IPS-11a (cell line): ENCODE data around the gene ABHD16A.
A peak's percentile ranks its signal among the peaks of the same experiment; 100 is the strongest.

Experiments
- H3K4me3 ChIP-seq: one replicate; pipeline ENCODE4 v1.5.1; 2013; ENCODE audit warnings: low read depth, low read length, control low read depth

The ABHD16A gene

GRCh38 chr6:31732029-31732428, 28.9 kb upstream of the ABHD16A start:
- H3K4me3 ChIP-seq, result no peak overlapping the region

GRCh38 chr6:31730631-31731086, 27.5 kb upstream of the ABHD16A start:
- H3K4me3 ChIP-seq, result no peak overlapping the region

GRCh38 chr6:31729979-31730630, 27.0 kb upstream of the ABHD16A start:
- H3K4me3 ChIP-seq, result peak overlapping the region; percentile 82

- peak overlapping the region; percentile 82 for H3K4me3 ChIP-seq
Observed at GRCh38 chr6:31729515-31729978, 26.4 kb upstream of the ABHD16A start.

- peak within 1 kb of the TSS; percentile 82 for H3K4me3 ChIP-seq
Observed at GRCh38 chr6:31728767-31729514, 25.8 kb upstream of the ABHD16A start, which contains the start of gene DDAH2. Gene DDAH2 (minus strand): TSS chr6:31729299. CDS start chr6:31729161, 138 bp downstream.

- no peak overlapping the region for H3K4me3 ChIP-seq
Observed at GRCh38 chr6:31727717-31728671, 24.9 kb upstream of the ABHD16A start.

- H3K4me3 ChIP-seq, result no peak overlapping the region
Observed at GRCh38 chr6:31727034-31727716, 24.1 kb upstream of the ABHD16A start.

- no peak overlapping the region for H3K4me3 ChIP-seq
Observed at GRCh38 chr6:31725502-31726350, 22.6 kb upstream of the ABHD16A start.

GRCh38 chr6:31723980-31724691, 21.0 kb upstream of the ABHD16A start:
- no peak overlapping the region for H3K4me3 ChIP-seq

GRCh38 chr6:31723245-31723979, 20.3 kb upstream of the ABHD16A start, which contains the start of gene MPIG6B:
Gene MPIG6B (plus strand): TSS chr6:31723373. CDS start chr6:31723384, 11 bp downstream.
- no peak within 1 kb of the TSS for H3K4me3 ChIP-seq

GRCh38 chr6:31722173-31722572, 19.0 kb upstream of the ABHD16A start:
- H3K4me3 ChIP-seq, result no peak overlapping the region

GRCh38 chr6:31721351-31722020, 18.4 kb upstream of the ABHD16A start, which contains the start of gene LY6G6C:
Gene LY6G6C (minus strand): TSS chr6:31721746. CDS start chr6:31721679, 67 bp downstream.
- no peak within 1 kb of the TSS for H3K4me3 ChIP-seq

- no peak overlapping the region for H3K4me3 ChIP-seq
Observed at GRCh38 chr6:31720196-31720770, 17.2 kb upstream of the ABHD16A start.

- no peak overlapping the region for H3K4me3 ChIP-seq
Observed at GRCh38 chr6:31719001-31719400, 15.9 kb upstream of the ABHD16A start.

- no peak overlapping the region for H3K4me3 ChIP-seq
Observed at GRCh38 chr6:31718265-31718664, 15.1 kb upstream of the ABHD16A start.

- H3K4me3 ChIP-seq, result no peak overlapping the region
Observed at GRCh38 chr6:31717499-31718222, 14.5 kb upstream of the ABHD16A start.
